ENCODE measurements around the gene PCBP4. TPM values are rescaled to one million over a fixed set of nuclear protein-coding genes. Genes with fewer than 3 reads are reported as not detected.
A peak's percentile ranks its signal among the peaks of the same experiment; 100 is the strongest.

Gene PCBP4
- total RNA-seq, 1 donor from 2014 or later: 10.3 TPM

DNA sequence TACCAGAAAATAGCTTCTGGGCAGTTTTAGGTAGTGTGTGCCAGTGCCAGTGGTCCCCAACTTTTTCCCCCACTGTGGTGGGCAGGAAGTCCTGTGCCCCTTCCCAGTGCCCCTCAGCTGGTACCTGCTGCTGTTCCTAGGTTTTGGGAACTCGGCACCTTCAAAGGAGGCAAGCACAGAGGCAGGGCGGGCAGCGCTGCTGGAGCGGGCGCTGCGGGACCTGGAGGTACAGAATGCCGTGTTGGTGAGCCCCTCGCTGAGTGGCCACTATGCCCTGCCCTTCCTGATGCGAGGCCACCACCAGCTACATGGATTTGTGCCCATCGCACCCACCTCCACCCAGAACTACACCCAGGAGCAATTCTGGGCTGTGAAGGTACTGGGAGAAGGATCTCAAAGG lies 13.0 kb upstream of the PCBP4 start:
- no peaks in the 10 kb centered on the region for H3K27me3 Mint-ChIP-seq
- no peak for ATAC-seq (ENCODE audit: low read depth)
- CTCF ChIA-PET: no interaction called here
- no peak for DNase-seq
- no peaks in the 10 kb centered on the region for H3K9me3 Mint-ChIP-seq
- no peak overlapping the region for H3K4me3 Mint-ChIP-seq
- no peaks in the 10 kb centered on the region for H3K36me3 Mint-ChIP-seq (ENCODE audit: low read depth)
- peaks cover 35% of the 10 kb centered on the region for H3K4me1 Mint-ChIP-seq
- POLR2A ChIA-PET: interaction anchor here (0.6 to 5.7 kb wide), 3 partner anchors 12 to 48 kb away, joined by 3 to 36 read pairs (median 11); partner anchors contain the start of gene RPL29
- no peak overlapping the region for H3K27ac Mint-ChIP-seq
- intact Hi-C loops (cut with micrococcal nuclease): loop anchor here (5.0 to 10.0 kb wide), 2 partner anchors 477 to 555 kb away; partner anchors contain the start of genes NISCH, NT5DC2 and UQCC5
- TF ChIP-seq, protein P1, sequence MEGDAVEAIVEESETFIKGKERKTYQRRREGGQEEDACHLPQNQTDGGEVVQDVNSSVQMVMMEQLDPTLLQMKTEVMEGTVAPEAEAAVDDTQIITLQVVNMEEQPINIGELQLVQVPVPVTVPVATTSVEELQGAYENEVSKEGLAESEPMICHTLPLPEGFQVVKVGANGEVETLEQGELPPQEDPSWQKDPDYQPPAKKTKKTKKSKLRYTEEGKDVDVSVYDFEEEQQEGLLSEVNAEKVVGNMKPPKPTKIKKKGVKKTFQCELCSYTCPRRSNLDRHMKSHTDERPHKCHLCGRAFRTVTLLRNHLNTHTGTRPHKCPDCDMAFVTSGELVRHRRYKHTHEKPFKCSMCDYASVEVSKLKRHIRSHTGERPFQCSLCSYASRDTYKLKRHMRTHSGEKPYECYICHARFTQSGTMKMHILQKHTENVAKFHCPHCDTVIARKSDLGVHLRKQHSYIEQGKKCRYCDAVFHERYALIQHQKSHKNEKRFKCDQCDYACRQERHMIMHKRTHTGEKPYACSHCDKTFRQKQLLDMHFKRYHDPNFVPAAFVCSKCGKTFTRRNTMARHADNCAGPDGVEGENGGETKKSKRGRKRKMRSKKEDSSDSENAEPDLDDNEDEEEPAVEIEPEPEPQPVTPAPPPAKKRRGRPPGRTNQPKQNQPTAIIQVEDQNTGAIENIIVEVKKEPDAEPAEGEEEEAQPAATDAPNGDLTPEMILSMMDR (IDR thresholded peaks at IDR 0.05): no peak

- TF ChIP-seq, protein P1 (IDR thresholded peaks at IDR 0.05): no peak
- no peak for ATAC-seq (ENCODE audit: low read depth)
- Mint-ChIP-seq H3K27me3 (no peaks in the 10 kb centered on the region), H3K27ac (no peak overlapping the region), H3K9me3 (no peaks in the 10 kb centered on the region), H3K4me3 (no peak overlapping the region), H3K4me1 (peaks cover 40% of the 10 kb centered on the region), H3K36me3 (ENCODE audit: low read depth) (peaks cover 5% of the 10 kb centered on the region)
- ChIA-PET POLR2A (interaction anchor here (2.5 kb wide), 1 partner anchor 17 kb away, joined by 11 read pairs; the partner anchor contains the start of gene RPL29), CTCF (no interaction called here)
- intact Hi-C loops (cut with micrococcal nuclease): loop anchor here (10.0 kb wide), 1 partner anchor 1363 kb away; the partner anchor contains the start of genes CISH and MAPKAPK3
- DNase-seq: no peak
These were observed 10.9 kb upstream of the PCBP4 start for GRCh38 chr3:51978143-51978502.

- Mint-ChIP-seq H3K9me3 (no peaks in the 10 kb centered on the region), H3K27me3 (no peaks in the 10 kb centered on the region), H3K4me3 (no peak overlapping the region), H3K27ac (no peak overlapping the region), H3K36me3 (ENCODE audit: low read depth) (peaks cover 5% of the 10 kb centered on the region), H3K4me1 (peaks cover 38% of the 10 kb centered on the region)
- no peak for DNase-seq
- POLR2A ChIA-PET: interaction anchor here (2.5 kb wide), 1 partner anchor 18 kb away, joined by 11 read pairs; the partner anchor contains the start of gene RPL29
- TF ChIP-seq, protein P1 (IDR thresholded peaks at IDR 0.05): no peak
- CTCF ChIA-PET: no interaction called here
- no peak for ATAC-seq (ENCODE audit: low read depth)
- intact Hi-C loops (cut with micrococcal nuclease): loop anchor here (10.0 kb wide), 1 partner anchor 1363 kb away; the partner anchor contains the start of genes CISH and MAPKAPK3
These were observed 10.3 kb upstream of the PCBP4 start for GRCh38 chr3:51977446-51978142.

- Mint-ChIP-seq H3K4me3 (peak overlapping the region; percentile 82), H3K4me1 (peaks cover 30% of the 10 kb centered on the region), H3K27ac (peak overlapping the region; percentile 50), H3K36me3 (ENCODE audit: low read depth) (peaks cover 5% of the 10 kb centered on the region), H3K9me3 (no peaks in the 10 kb centered on the region), H3K27me3 (no peaks in the 10 kb centered on the region)
- peak; percentile 41 for DNase-seq
- intact Hi-C loops (cut with micrococcal nuclease): loop anchor here (1.0 to 10.0 kb wide), 4 partner anchors 19 to 1361 kb away; partner anchors contain the start of genes CISH, DUSP7, MAPKAPK3 and RBM15B
- TF ChIP-seq, protein P1 (IDR thresholded peaks at IDR 0.05): no peak
- ATAC-seq (ENCODE audit: low read depth): no peak
- ChIA-PET CTCF (no interaction called here), POLR2A (interaction anchor here (2.9 to 4.0 kb wide), 3 partner anchors 8 to 179 kb away, joined by 10 to 35 read pairs (median 34); partner anchors contain the start of genes ACY1, PARP3, POC1A and RRP9)
These were observed 8.7 kb upstream of the PCBP4 start for GRCh38 chr3:51975852-51976549.
